B cell (primary cell): ENCODE results near the gene MBOAT1. TPM values are rescaled to one million over a fixed set of nuclear protein-coding genes. Genes with fewer than 3 reads are reported as not detected.

ENCODE experiments used
- ATAC-seq: fragments of 200-7000 bp; cut with Tn5 transposase; one replicate; pipeline ENCODE4 v1.10.0; 2021; ENCODE audit warnings: low read depth, mild to moderate bottlenecking, moderate number of reproducible peaks, moderate library complexity
- CTCF ChIA-PET: fragments of 350-600 bp; sonication (Branson Sonifier 250); formaldehyde crosslinking; loops from one replicate; lab custom pipeline; 2021; ENCODE audit warnings: antibody characterized with exemption, inconsistent platforms; lab: Charles Lee
- POLR2A ChIA-PET: fragments of 350-600 bp; sonication (Branson Sonifier 250); formaldehyde crosslinking; loops from one replicate; lab custom pipeline; 2021; ENCODE audit warnings: antibody characterized with exemption; lab: Charles Lee
- DNase-seq: peaks from one replicate; pipeline ENCODE4 v3.0.0; 2013
- H2AFZ ChIP-seq: 2 replicates; pipeline ENCODE4 v1.6.1; 2012; ENCODE audit warnings: mild to moderate bottlenecking, low read depth, low read length; ENCODE audit not compliant: insufficient read depth, poor library complexity, severe bottlenecking
- H3K27ac ChIP-seq, 2 donors: 1 replicate in 1 of 2; 2 replicates in 1 of 2; pipeline ENCODE4 v1.5.1; 2012 to 2013; ENCODE audit warnings: low read length in 2 of 2, mild to moderate bottlenecking in 2 of 2, moderate library complexity in 1 of 2
- H3K27me3 ChIP-seq, 4 experiments: fragments of 200-600 bp in 1 of 4; sonication (generic) in 1 of 4; replicated peaks in 1 of 4; 1 replicate in 2 of 4; 2 replicates in 2 of 4; pipeline versions ENCODE4 v1.6.1 to v1.7.0; 2013 to 2016; ENCODE audit warnings: low read length in 3 of 4, mild to moderate bottlenecking in 2 of 4, mixed read lengths in 1 of 4, moderate library complexity in 1 of 4; ENCODE audit not compliant: insufficient read depth in 4 of 4, control insufficient read depth in 3 of 4; ENCODE audit errors: control extremely low read depth in 1 of 4
- H3K36me3 ChIP-seq, 2 experiments: replicated peaks in 1 of 2; 1 replicate in 1 of 2; 2 replicates in 1 of 2; pipeline versions ENCODE4 v1.6.1 to v1.7.1; 2013; ENCODE audit warnings: low read length in 1 of 2; ENCODE audit not compliant: insufficient read depth in 2 of 2, control insufficient read depth in 1 of 2; ENCODE audit errors: control extremely low read depth in 1 of 2, extremely low read depth in 1 of 2
- H3K4me1 ChIP-seq, 2 donors: fragments of 200-600 bp in 1 of 2; sonication (generic) in 1 of 2; 1 replicate in 1 of 2; 2 replicates in 1 of 2; pipeline versions ENCODE4 v1.5.1 to v1.6.1; 2013 to 2017; ENCODE audit warnings: low read length in 2 of 2; ENCODE audit not compliant: control insufficient read depth in 2 of 2, insufficient read depth in 2 of 2
- H3K4me2 ChIP-seq: replicated peaks from 2 replicates; pipeline ENCODE3; 2012; ENCODE audit warnings: mild to moderate bottlenecking, low read depth, low read length; ENCODE audit not compliant: poor library complexity, severe bottlenecking
- H3K4me3 ChIP-seq, 5 experiments: fragments of 200-600 bp in 1 of 5; sonication (generic) in 1 of 5; 1 replicate in 3 of 5; 2 replicates in 2 of 5; pipeline versions ENCODE4 v1.5.1 to v1.7.0; 2011 to 2016; ENCODE audit warnings: low read length in 4 of 5, mild to moderate bottlenecking in 4 of 5, low read depth in 2 of 5, control low read depth in 1 of 5, moderate library complexity in 1 of 5; ENCODE audit not compliant: insufficient read depth in 1 of 5; ENCODE audit errors: control extremely low read depth in 1 of 5, extremely low read depth in 1 of 5
- H3K79me2 ChIP-seq: fragments of 200-600 bp; sonication (generic); one replicate; pipeline ENCODE4 v1.6.0; 2016; ENCODE audit warnings: low read length; ENCODE audit not compliant: control insufficient read depth, insufficient read depth
- H3K9ac ChIP-seq: fragments of 200-600 bp; sonication (generic); 2 replicates; pipeline ENCODE4 v1.6.1; 2017; ENCODE audit warnings: mild to moderate bottlenecking, low read length, moderate library complexity
- H3K9me3 ChIP-seq, 3 donors: one replicate each; pipeline versions ENCODE4 v1.6.1 to v1.7.1; 2013; ENCODE audit warnings: low read length in 2 of 3; ENCODE audit not compliant: control insufficient read depth in 2 of 3, insufficient read depth in 1 of 3; ENCODE audit errors: control extremely low read depth in 1 of 3
- H4K20me1 ChIP-seq: 2 replicates; pipeline ENCODE4 v1.6.0; 2012; ENCODE audit warnings: mild to moderate bottlenecking, low read length; ENCODE audit not compliant: insufficient read depth, control insufficient read depth, poor library complexity, severe bottlenecking
- H3K27ac Mint-ChIP-seq: one replicate; pipeline ENCODE4 v1.8.0; 2021; ENCODE audit warnings: mixed read lengths
- H3K27me3 Mint-ChIP-seq: one replicate; pipeline ENCODE4 v1.8.0; 2021; ENCODE audit warnings: mixed read lengths
- H3K4me1 Mint-ChIP-seq: one replicate; pipeline ENCODE4 v1.8.0; 2021; ENCODE audit warnings: mixed read lengths
- H3K4me3 Mint-ChIP-seq: one replicate; pipeline ENCODE4 v1.8.0; 2021; ENCODE audit warnings: mixed read lengths
- H3K9me3 Mint-ChIP-seq: one replicate; pipeline ENCODE4 v1.8.0; 2022; ENCODE audit warnings: mixed read lengths; ENCODE audit not compliant: insufficient read depth
- CTCF ChIP-seq: fragments of 200-600 bp; IDR thresholded peaks from one replicate; pipeline ENCODE4 v1.8.0; 2022; ENCODE audit warnings: antibody characterized with exemption, mild to moderate bottlenecking
- EZH2 ChIP-seq: IDR thresholded peaks from 2 replicates; pipeline ENCODE4 v1.6.1; 2012; ENCODE audit warnings: borderline replicate concordance, low read depth, mild to moderate bottlenecking, moderate library complexity, low read length; ENCODE audit not compliant: insufficient read depth, poor library complexity, severe bottlenecking
- WGBS: methylation state at CpG from one replicate; pipeline ENCODE4 v1.1.5; 2013; ENCODE audit warnings: missing lambda C conversion rate; ENCODE audit not compliant: insufficient coverage; 5-methylcytosine and 5-hydroxymethylcytosine counted together
- intact Hi-C: fragments of 100-400 bp; cut with micrococcal nuclease; formaldehyde crosslinking; loops from one replicate; pipeline ENCODE4 v1.10.0; 2022
- polyA plus RNA-seq: library from polyadenylated mRNA; depleted of rRNA; stranded (reverse); fragments of >200 nt; gene quantifications from 2 replicates; pipeline ENCODE4 v1.2.3, GENCODE V29; 2012
- total RNA-seq, 2 donors: library from RNA; stranded (reverse); fragments of 120-200 nt in 1 of 2; gene quantifications; 1 replicate in 1 of 2; 2 replicates in 1 of 2; pipeline versions ENCODE4 v1.2.3 to v1.2.4, GENCODE V29; 2013 to 2022

Gene MBOAT1
- total and polyA plus RNA-seq, 2 donors (not counting 1 experiment from before 2014, with no cell fraction given) = 5.4 to 8.1 TPM

GRCh38 chr6:20232188-20232587 lies 19.9 kb upstream of the MBOAT1 start:
- no peak for TF ChIP-seq EZH2
- no peak for TF ChIP-seq CTCF
- Histone ChIP-seq H2AFZ (no peak overlapping the region), H3K79me2 (no peaks in the 10 kb centered on the region), H3K27me3 (no peaks in the 10 kb centered on the region), H3K9ac (no peak overlapping the region), H3K9me3 (peaks cover 0 to 4% (median 0%) of the 10 kb centered on the region in 3 donors), H3K36me3 (no peaks in the 10 kb centered on the region), H3K4me3 (no peak overlapping the region), H3K27ac (no peak overlapping the region), H4K20me1 (no peaks in the 10 kb centered on the region), H3K4me1 (no peaks in the 10 kb centered on the region), H3K4me2 (no peak overlapping the region)
- no peak overlapping the region for H3K4me3 Mint-ChIP-seq
- POLR2A ChIA-PET = no interaction called here
- H3K9me3 Mint-ChIP-seq = no peaks in the 10 kb centered on the region
- DNase-seq (no peak), ATAC-seq (no peak)
- H3K27me3 Mint-ChIP-seq = peaks cover 12% of the 10 kb centered on the region
- H3K27ac Mint-ChIP-seq = no peak overlapping the region
- whole genome bisulfite sequencing = 100% methylated on average over 1 of the region's 2 CpGs
- no peaks in the 10 kb centered on the region for H3K4me1 Mint-ChIP-seq
- intact Hi-C loops = no loop called here
- CTCF ChIA-PET = no interaction called here

- H2AFZ ChIP-seq = no peak overlapping the region
- no peak for DNase-seq
- intact Hi-C loops = no loop called here
- H3K4me3 ChIP-seq = no peak overlapping the region
- no peaks in the 10 kb centered on the region for H3K4me1 ChIP-seq
- POLR2A ChIA-PET = no interaction called here
- ATAC-seq = no peak
- no CpG with 5 or more reads among the region's 4 CpGs for WGBS
- no peaks in the 10 kb centered on the region for H3K4me1 Mint-ChIP-seq
- no peak overlapping the region for H3K9ac ChIP-seq
- H4K20me1 ChIP-seq = no peaks in the 10 kb centered on the region
- no peak overlapping the region for H3K27ac Mint-ChIP-seq
- no peaks in the 10 kb centered on the region for H3K79me2 ChIP-seq
- peaks cover 15% of the 10 kb centered on the region for H3K27me3 Mint-ChIP-seq
- H3K9me3 ChIP-seq = peaks cover 0 to 4% (median 0%) of the 10 kb centered on the region in 3 donors
- H3K4me2 ChIP-seq = no peak overlapping the region
- no peaks in the 10 kb centered on the region for H3K27me3 ChIP-seq
- H3K27ac ChIP-seq = no peak overlapping the region
- CTCF ChIA-PET = no interaction called here
- H3K4me3 Mint-ChIP-seq = no peak overlapping the region
- TF ChIP-seq EZH2 = no peak
- TF ChIP-seq CTCF = no peak
- H3K9me3 Mint-ChIP-seq = no peaks in the 10 kb centered on the region
- no peaks in the 10 kb centered on the region for H3K36me3 ChIP-seq
Measured at GRCh38 chr6:20230401-20231119, 18.3 kb upstream of the MBOAT1 start.
